Measurements from ENCODE around the gene UBR3. TPM values are rescaled to one million over a fixed set of nuclear protein-coding genes. Genes with fewer than 3 reads are reported as not detected.
"Not testable (repeated sequence)": the region's sequence is repeated elsewhere in the genome, so short reads cannot be mapped to it uniquely, and the experiment has no call there.

UBR3 gene
- total and polyA plus RNA-seq, 2 experiments from 2014 or later: 18.7 to 53.1 TPM

DNA sequence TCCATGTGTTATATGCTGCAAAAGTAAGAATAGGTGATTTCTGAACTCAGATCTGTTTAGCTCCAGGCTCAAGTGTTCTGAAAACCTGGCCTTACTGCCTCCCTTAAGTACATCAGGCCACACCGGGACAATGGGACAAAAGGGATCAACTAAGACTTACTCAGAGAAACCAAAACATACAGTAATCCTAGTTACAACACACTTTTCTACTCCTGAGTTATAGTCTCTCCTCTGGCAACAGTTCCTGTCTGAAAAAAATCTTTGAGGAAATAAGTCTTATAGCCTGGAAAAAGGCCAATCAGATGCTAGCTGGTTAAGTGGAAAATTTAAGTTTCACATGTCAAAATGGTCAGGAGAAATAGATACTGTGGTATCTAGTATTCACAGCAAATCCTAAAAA is 8.1 kb upstream of the UBR3 start:
- peaks cover 22% of the 10 kb centered on the region for H3K4me1 ChIP-seq (ENCODE audit: low read depth)
- no peaks in the 10 kb centered on the region for H3K9me3 ChIP-seq (ENCODE audit: low read depth)
- peak in 1 of 2 donors; percentile 49 for DNase-seq (ENCODE audit: low read depth in 1 of 2, low spot score in 1 of 2)
- H3K36me3 ChIP-seq: peaks cover 23% of the 10 kb centered on the region
- no peak overlapping the region for H3K4me3 ChIP-seq
- TF ChIP-seq, protein P1, sequence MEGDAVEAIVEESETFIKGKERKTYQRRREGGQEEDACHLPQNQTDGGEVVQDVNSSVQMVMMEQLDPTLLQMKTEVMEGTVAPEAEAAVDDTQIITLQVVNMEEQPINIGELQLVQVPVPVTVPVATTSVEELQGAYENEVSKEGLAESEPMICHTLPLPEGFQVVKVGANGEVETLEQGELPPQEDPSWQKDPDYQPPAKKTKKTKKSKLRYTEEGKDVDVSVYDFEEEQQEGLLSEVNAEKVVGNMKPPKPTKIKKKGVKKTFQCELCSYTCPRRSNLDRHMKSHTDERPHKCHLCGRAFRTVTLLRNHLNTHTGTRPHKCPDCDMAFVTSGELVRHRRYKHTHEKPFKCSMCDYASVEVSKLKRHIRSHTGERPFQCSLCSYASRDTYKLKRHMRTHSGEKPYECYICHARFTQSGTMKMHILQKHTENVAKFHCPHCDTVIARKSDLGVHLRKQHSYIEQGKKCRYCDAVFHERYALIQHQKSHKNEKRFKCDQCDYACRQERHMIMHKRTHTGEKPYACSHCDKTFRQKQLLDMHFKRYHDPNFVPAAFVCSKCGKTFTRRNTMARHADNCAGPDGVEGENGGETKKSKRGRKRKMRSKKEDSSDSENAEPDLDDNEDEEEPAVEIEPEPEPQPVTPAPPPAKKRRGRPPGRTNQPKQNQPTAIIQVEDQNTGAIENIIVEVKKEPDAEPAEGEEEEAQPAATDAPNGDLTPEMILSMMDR (IDR thresholded peaks at IDR 0.05; ENCODE audit: low read depth, low read length): no peak
- H3K27me3 ChIP-seq: no peaks in the 10 kb centered on the region
- no peak overlapping the region for H3K27ac ChIP-seq

DNA sequence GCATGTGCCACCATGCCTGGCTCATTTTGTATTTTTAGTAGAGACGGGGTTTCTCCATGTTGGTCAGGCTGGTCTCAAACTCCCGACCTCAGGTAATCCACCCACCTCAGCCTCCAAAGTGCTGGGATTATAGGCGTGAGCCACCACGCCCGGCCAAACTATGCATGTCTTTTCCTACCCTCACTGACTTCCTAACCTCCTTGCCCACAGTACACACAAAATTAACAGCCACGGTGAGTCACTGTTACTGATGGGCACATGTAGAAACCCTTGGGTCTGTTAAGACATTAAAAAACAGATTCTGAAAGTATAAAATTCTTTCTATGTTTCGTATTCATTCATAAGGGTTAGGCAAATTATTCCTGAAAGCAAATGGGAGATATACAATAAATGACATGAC is 7.2 kb upstream of the UBR3 start:
- H3K9me3 ChIP-seq (ENCODE audit: low read depth); H3K27me3 ChIP-seq; H3K4me3 ChIP-seq; DNase-seq (ENCODE audit: low read depth in 1 of 2, low spot score in 1 of 2); H3K27ac ChIP-seq: not testable (repeated sequence)
- Histone ChIP-seq H3K36me3 (peaks cover 20% of the 10 kb centered on the region), H3K4me1 (ENCODE audit: low read depth) (peaks cover 22% of the 10 kb centered on the region)

DNA sequence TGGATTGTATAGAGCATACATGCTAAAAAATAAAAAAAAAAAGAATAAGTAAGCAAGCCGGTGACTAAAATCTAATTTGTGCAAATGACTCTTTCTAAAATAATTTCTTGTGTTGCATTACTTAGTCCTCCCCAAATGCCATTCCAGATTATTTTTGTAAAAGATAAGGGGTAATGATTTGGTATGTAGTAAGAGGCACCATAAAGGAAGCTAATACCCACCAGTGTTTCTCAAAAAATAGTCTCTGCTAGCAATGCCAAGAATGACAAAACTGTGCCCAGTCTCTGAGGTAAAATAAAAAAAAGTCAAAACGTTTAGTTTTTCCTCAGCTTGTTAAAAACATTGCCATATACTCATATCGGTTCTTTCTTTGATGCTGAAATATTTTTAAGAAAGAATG is 5.2 kb upstream of the UBR3 start:
- H3K4me3 ChIP-seq: no peak overlapping the region
- DNase-seq (ENCODE audit: low read depth in 1 of 2, low spot score in 1 of 2): no peak
- peaks cover 25% of the 10 kb centered on the region for H3K4me1 ChIP-seq (ENCODE audit: low read depth)
- no peak overlapping the region for H3K27ac ChIP-seq
- TF ChIP-seq, protein P1 (IDR thresholded peaks at IDR 0.05; ENCODE audit: low read depth, low read length): no peak
- H3K36me3 ChIP-seq: peaks cover 15% of the 10 kb centered on the region
- H3K9me3 ChIP-seq (ENCODE audit: low read depth): no peaks in the 10 kb centered on the region
- no peaks in the 10 kb centered on the region for H3K27me3 ChIP-seq

DNA sequence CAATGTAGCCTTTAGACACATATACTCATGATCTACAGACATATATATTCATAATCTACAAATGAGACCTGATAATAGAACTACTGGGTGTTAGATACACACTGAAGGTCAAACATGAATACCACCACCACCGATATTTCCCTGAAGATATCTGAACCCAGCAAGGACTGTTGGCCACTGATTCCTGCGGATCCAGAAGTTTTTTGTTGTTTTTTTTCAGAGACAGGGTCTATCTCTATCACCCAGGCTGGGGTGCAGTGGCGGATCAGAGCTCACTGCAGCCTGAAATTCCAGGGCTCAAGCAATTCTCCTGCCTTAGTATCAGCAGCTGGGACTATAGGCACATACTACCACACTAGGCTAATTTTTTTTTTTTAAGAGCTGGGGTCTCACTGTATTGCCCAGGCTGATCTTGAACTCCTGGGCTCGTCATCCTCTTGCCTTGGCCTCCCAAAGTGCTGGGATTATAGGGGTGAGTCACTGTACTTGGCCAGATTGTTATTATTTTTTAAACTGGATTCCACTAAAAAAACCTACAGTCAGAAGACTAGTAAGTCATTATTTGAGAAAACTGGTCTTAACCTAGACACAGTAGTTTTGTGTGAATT is 4.4 kb upstream of the UBR3 start:
- peaks cover 11% of the 10 kb centered on the region for H3K36me3 ChIP-seq
- no peak for DNase-seq (ENCODE audit: low read depth in 1 of 2, low spot score in 1 of 2)

DNA sequence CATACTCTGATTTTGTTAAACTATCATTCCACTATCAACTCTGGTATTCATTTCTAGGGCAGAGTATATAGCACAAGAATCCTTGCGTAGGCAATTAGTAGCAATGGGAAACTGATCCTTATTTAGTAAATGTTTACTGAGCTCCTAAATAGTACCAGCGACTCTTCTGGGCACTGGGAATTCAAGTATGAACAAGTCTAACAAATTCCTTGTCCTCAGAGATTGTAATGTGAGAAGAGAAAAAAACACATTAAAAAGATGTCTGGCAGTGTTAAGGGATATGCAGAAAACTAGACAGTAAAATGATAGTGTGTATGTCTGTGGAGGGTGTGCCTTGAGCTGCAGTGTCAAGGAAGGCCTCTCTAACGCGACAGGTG is 3.3 kb upstream of the UBR3 start:
- H3K27me3 ChIP-seq: no peaks in the 10 kb centered on the region
- H3K4me3 ChIP-seq: peak overlapping the region; percentile 68
- peaks cover 28% of the 10 kb centered on the region for H3K4me1 ChIP-seq (ENCODE audit: low read depth)
- H3K27ac ChIP-seq: peak overlapping the region; percentile 80
- DNase-seq (ENCODE audit: low read depth in 1 of 2, low spot score in 1 of 2): no peak
- H3K36me3 ChIP-seq: peaks cover 4% of the 10 kb centered on the region
- TF ChIP-seq, protein P1 (IDR thresholded peaks at IDR 0.05; ENCODE audit: low read depth, low read length): no peak
- H3K9me3 ChIP-seq (ENCODE audit: low read depth): no peaks in the 10 kb centered on the region

More for the DNA sequence above, 4.4 kb upstream of the UBR3 start:
- TF ChIP-seq, protein P1 (IDR thresholded peaks at IDR 0.05; ENCODE audit: low read depth, low read length): no peak
- Histone ChIP-seq H3K4me1 (ENCODE audit: low read depth) (peaks cover 25% of the 10 kb centered on the region), H3K9me3 (ENCODE audit: low read depth) (no peaks in the 10 kb centered on the region), H3K27me3 (no peaks in the 10 kb centered on the region), H3K4me3 (peak overlapping the region; percentile 68), H3K27ac (peak overlapping the region; percentile 80)

DNA sequence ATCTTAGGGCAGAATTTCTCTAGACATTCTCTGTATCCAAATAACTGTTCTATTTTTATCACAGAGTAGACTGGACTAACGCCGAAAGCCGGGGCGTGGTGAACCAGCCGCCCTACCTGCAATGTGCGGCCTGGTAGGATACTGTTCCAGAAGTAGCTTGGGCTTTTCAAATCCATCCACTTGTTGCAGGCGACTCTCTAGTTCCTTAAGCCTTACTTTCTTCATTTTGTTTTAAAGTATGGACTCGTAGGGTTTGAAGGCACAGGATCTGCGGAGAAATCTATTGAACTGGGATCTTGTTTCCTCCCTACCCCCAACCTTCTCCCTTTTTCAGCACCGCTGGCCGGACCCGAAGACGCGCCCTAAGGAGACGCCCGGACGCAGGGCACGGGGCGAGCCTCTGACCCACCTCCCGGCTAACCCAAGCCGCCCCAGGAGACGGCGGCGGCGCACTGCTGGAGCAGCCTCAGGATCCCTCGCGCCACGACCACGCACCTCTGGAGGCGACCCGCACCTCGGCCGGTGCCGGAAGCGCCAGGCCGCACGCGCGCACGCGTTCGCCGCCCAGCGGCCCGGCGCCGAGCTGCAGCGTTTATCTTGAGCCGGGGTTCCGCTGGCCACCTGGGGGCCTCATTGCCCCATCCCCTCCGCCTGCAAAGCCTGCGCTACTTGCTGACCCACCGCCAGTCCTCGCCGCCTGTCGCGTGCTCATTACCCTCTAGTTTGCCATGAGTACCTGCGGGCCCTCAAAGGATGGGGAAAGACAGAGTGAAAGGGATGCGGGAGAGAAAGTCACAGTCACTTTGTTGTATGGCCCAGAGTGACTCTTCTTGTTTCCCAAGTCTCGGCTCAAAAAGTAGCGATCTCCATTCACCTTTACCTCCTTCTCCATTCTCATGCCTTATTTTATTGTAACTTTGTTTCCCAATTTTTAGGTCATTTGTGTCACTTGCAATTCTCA is 2.6 kb upstream of the UBR3 start, which contains the start of gene METTL5:
Gene METTL5, minus strand, starts transcription at position 533 of the 961 bp plus-strand sequence. Its CDS starts 308 bp downstream, at position 225.
- TF ChIP-seq, protein P1 (IDR thresholded peaks at IDR 0.05; ENCODE audit: low read depth, low read length): peak; percentile 91
- peak within 1 kb of the TSS; percentile 80 for H3K27ac ChIP-seq

More for the DNA sequence above, 2.6 kb upstream of the UBR3 start, which contains the start of gene METTL5:
- H3K9me3 ChIP-seq (ENCODE audit: low read depth): no peaks in the 10 kb centered on the region
- no peaks in the 10 kb centered on the region for H3K36me3 ChIP-seq
- peak; percentile 85 to 91 for DNase-seq (ENCODE audit: low read depth in 1 of 2, low spot score in 1 of 2)
- H3K4me1 ChIP-seq (ENCODE audit: low read depth): peaks cover 33% of the 10 kb centered on the region
- no peaks in the 10 kb centered on the region for H3K27me3 ChIP-seq
- H3K4me3 ChIP-seq: peak within 1 kb of the TSS; percentile 68

All from cardiac muscle cell (in vitro differentiated cells and primary cell).